ENCODE data around the gene NDEL1. TPM values are rescaled to one million over a fixed set of nuclear protein-coding genes. Genes with fewer than 3 reads are reported as not detected.

The NDEL1 gene
- total and polyA plus RNA-seq, 2 donors (not counting 3 experiments of a cell fraction or from before 2014, with no cell fraction given) = 60.0 to 87.4 TPM

DNA sequence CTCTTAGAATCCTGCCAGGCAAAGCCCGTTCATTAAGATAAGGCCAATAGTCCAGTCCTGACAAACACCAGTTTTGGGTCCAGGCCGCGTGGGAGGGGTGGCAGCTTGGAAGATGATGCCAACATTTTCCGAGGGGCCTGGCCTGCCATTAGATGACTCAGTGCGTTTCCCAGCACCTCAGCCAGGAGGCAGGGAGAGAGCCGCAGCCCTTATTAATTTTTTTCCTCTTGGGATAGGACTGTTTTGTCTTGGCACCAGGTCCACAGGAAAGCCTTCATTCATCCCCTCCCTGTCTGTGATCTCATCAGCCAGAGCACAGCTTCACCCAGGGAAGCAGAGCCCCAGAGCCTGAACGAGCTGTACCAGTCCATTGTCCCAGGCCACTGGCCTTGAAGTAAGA, 4.7 kb upstream of the NDEL1 start:
- no peak overlapping the region for H3K4me3 ChIP-seq (replicated peaks in 1 of 3; ENCODE audit: insufficient read depth in 1 of 3, low read depth in 1 of 3, low read length in 3 of 3)
- no peak overlapping the region for H3K9ac ChIP-seq (replicated peaks; ENCODE audit: extremely low read depth, insufficient read depth, low read length)
- H3K9me1 ChIP-seq (replicated peaks; ENCODE audit: control insufficient read depth, extremely low read depth, insufficient read depth, low read length) = no peaks in the 10 kb centered on the region
- TF ChIP-seq FOS (IDR thresholded peaks at IDR 0.05; ENCODE audit: borderline replicate concordance, insufficient read depth, low read length) = no peak
- no peak for TF ChIP-seq POLR2A (IDR thresholded peaks at IDR 0.05; ENCODE audit: low read depth, low read length)
- H2AFZ ChIP-seq (ENCODE audit: low read depth, low read length) = peak overlapping the region; percentile 46
- CTCF ChIA-PET = interaction anchor here (1.5 to 1.8 kb wide), 2 partner anchors 21 to 315 kb away, joined by 5 to 10 read pairs; no protein-coding TSS in a partner anchor
- intact Hi-C loops (cut with micrococcal nuclease) = loop anchor here (10.0 kb wide), 1 partner anchor 204 kb away; the partner anchor contains the start of gene MYH10
- no peak overlapping the region for H3K27ac ChIP-seq (ENCODE audit: insufficient read depth, low read depth, low read length)
- FAIRE-seq = peak; percentile 50
- dilution Hi-C loops (cut with MboI; ENCODE audit: extremely low pct_ligation_motif_present, low sequenced_read_pairs) = no loop called here
- H3K36me3 ChIP-seq (ENCODE audit: control insufficient read depth in 2 of 2, extremely low read depth in 1 of 2, insufficient read depth in 2 of 2, low read length in 2 of 2) = no peaks in the 10 kb centered on the region
- no peaks in the 10 kb centered on the region for H4K20me1 ChIP-seq (replicated peaks; ENCODE audit: control insufficient read depth, extremely low read depth, insufficient read depth, low read length)
- H3K9me3 ChIP-seq (replicated peaks; ENCODE audit: control insufficient read depth, insufficient read depth, low read length) = no peaks in the 10 kb centered on the region
- BruUV-seq (replicated peaks) = no TSS peak
- peak; percentile 70 for DNase-seq (ENCODE audit: low read depth, low spot score)
- no peaks in the 10 kb centered on the region for H3K79me2 ChIP-seq (ENCODE audit: control insufficient read depth, insufficient read depth, low read length)
- POLR2A ChIA-PET = no interaction called here
- H3K27me3 ChIP-seq (ENCODE audit: control insufficient read depth in 2 of 2, insufficient read depth in 2 of 2, low read length in 2 of 2) = no peaks in the 10 kb centered on the region
- no peak overlapping the region for H3K4me2 ChIP-seq (ENCODE audit: insufficient read depth, low read length)
- peaks cover 4% of the 10 kb centered on the region for H3K4me1 ChIP-seq (ENCODE audit: control insufficient read depth, extremely low read depth, insufficient read depth, low read length)

DNA sequence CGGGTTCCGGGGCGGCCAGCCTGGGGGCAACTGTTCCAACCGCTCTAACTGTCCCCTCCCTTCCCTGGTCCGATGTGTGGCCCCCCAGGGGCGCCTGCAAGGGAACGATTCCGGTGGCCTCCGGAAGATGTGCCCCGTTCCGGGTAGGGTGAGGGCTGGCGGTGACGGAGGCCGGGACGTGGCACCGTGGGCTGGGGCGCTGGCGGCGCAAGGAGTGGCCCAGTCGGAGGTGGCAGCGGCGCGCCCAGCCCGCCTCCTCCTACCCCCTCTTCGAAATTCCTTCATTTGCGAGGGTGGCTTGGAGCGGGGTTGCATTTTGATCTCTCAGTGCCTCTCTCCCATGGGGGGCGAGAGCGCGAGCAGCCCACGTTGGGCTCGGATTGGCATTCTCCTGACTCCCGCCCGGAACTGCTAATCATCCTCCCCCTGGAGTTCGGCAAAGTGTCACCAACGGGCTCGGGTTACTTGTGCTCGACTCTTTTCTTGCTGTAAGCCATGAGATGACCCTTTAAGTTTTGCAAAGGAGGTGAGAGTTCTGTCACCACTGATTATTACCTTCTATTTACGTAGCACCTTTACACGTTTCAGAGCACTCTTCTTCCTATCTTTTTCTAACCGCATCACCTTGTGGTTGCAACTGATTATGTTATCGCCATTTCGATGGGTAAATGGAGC, 622 bp downstream of the NDEL1 start:
- no TSS peak for BruUV-seq (replicated peaks)
- H3K79me2 ChIP-seq (ENCODE audit: control insufficient read depth, insufficient read depth, low read length) = peaks cover 53% of the 10 kb centered on the region
- peak overlapping the region; percentile 77 to 97 (median 93) for H3K4me3 ChIP-seq (replicated peaks in 1 of 3; ENCODE audit: insufficient read depth in 1 of 3, low read depth in 1 of 3, low read length in 3 of 3)
- H3K9me3 ChIP-seq (replicated peaks; ENCODE audit: control insufficient read depth, insufficient read depth, low read length) = no peaks in the 10 kb centered on the region
- H3K27me3 ChIP-seq (ENCODE audit: control insufficient read depth in 2 of 2, insufficient read depth in 2 of 2, low read length in 2 of 2) = no peaks in the 10 kb centered on the region
- peak overlapping the region; percentile 86 for H3K27ac ChIP-seq (ENCODE audit: insufficient read depth, low read depth, low read length)
- TF ChIP-seq EZH2 (IDR thresholded peaks at IDR 0.05; ENCODE audit: borderline replicate concordance, low read depth, low read length, severe bottlenecking) = no peak
- TF ChIP-seq, protein P1, sequence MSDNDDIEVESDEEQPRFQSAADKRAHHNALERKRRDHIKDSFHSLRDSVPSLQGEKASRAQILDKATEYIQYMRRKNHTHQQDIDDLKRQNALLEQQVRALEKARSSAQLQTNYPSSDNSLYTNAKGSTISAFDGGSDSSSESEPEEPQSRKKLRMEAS (IDR thresholded peaks at IDR 0.05; ENCODE audit: insufficient read depth, insufficient read length) = no peak
- TF ChIP-seq GATA2 (IDR thresholded peaks at IDR 0.05; ENCODE audit: insufficient read depth, insufficient read length, low read depth, low read length) = no peak
- peak; percentile 49 for TF ChIP-seq POLR2AphosphoS5 (IDR thresholded peaks at IDR 0.05; ENCODE audit: insufficient read depth, low read depth, low read length)
- no peaks in the 10 kb centered on the region for H3K9me1 ChIP-seq (replicated peaks; ENCODE audit: control insufficient read depth, extremely low read depth, insufficient read depth, low read length)
- peaks cover 2 to 3% of the 10 kb centered on the region in 2 experiments for H3K36me3 ChIP-seq (ENCODE audit: control insufficient read depth in 2 of 2, extremely low read depth in 1 of 2, insufficient read depth in 2 of 2, low read length in 2 of 2)
- H2AFZ ChIP-seq (ENCODE audit: low read depth, low read length) = peak overlapping the region; percentile 17
- CTCF ChIA-PET = interaction anchor here (0.6 to 2.9 kb wide), 8 partner anchors 9 to 309 kb away, joined by 3 to 15 read pairs (median 7); partner anchors contain the start of gene MYH10
- intact Hi-C loops (cut with micrococcal nuclease) (loop anchor here (10.0 kb wide), 1 partner anchor 198 kb away; the partner anchor contains the start of gene MYH10), dilution Hi-C loops (cut with MboI; ENCODE audit: extremely low pct_ligation_motif_present, low sequenced_read_pairs) (no loop called here)
- FAIRE-seq (peak; percentile 4), DNase-seq (ENCODE audit: low read depth, low spot score) (peak; percentile 66)
- H3K4me1 ChIP-seq (ENCODE audit: control insufficient read depth, extremely low read depth, insufficient read depth, low read length) = peaks cover 17% of the 10 kb centered on the region
- H4K20me1 ChIP-seq (replicated peaks; ENCODE audit: control insufficient read depth, extremely low read depth, insufficient read depth, low read length) = peaks cover 3% of the 10 kb centered on the region
- POLR2A ChIA-PET = interaction anchor here (0.7 to 1.4 kb wide), 7 partner anchors 9 to 226 kb away, joined by 3 to 10 read pairs (median 4); partner anchors contain the start of gene AURKB
- peak overlapping the region; percentile 97 for H3K9ac ChIP-seq (replicated peaks; ENCODE audit: extremely low read depth, insufficient read depth, low read length)
- peak overlapping the region; percentile 93 for H3K4me2 ChIP-seq (ENCODE audit: insufficient read depth, low read length)
